ENCODE results near the gene FAM151B.
"Not testable (repeated sequence)": the region's sequence is repeated elsewhere in the genome, so short reads cannot be mapped to it uniquely, and the experiment has no call there.

Gene FAM151B

DNA sequence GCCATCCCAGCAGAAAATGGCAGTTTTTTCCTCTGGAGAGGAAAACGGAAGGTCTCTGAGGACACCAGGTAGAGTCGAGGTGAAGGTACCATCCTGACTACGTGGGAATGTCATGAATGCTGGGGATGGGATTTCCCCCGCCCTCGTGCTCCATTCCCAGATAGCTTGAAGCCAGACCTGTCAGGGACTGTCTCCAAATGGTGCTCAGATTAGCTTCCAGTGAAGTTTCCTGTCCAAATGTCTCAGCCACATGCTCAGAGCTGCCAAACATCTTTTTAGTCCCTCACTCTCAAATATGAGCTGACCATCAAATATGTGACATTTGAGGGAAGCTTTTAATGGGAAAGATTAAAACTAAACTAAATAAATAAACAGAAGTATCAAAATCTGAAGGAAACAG, 89.8 kb downstream of the FAM151B start:
- Histone ChIP-seq H3K36me3 (ENCODE audit: insufficient read depth, low read length) (no peaks in the 10 kb centered on the region), H3K4me3 (ENCODE audit: low read length) (no peak overlapping the region), H3K4me1 (ENCODE audit: insufficient read depth, low read length) (no peaks in the 10 kb centered on the region), H2AFZ (ENCODE audit: low read depth, low read length) (no peak overlapping the region), H3K9me3 (ENCODE audit: low read length) (peaks cover under 1% of the 10 kb centered on the region), H3K27me3 (ENCODE audit: insufficient read depth, low read length) (no peaks in the 10 kb centered on the region)

GRCh38 chr5:80579050-80579449, 91.2 kb downstream of the FAM151B start:
- no peak overlapping the region for H3K4me3 ChIP-seq (ENCODE audit: low read length)
- no peak overlapping the region for H2AFZ ChIP-seq (ENCODE audit: low read depth, low read length)
- no peaks in the 10 kb centered on the region for H3K9me3 ChIP-seq (ENCODE audit: low read length)
- H3K27me3 ChIP-seq (ENCODE audit: insufficient read depth, low read length): no peaks in the 10 kb centered on the region
- no peaks in the 10 kb centered on the region for H3K36me3 ChIP-seq (ENCODE audit: insufficient read depth, low read length)
- H3K4me1 ChIP-seq (ENCODE audit: insufficient read depth, low read length): no peaks in the 10 kb centered on the region

DNA sequence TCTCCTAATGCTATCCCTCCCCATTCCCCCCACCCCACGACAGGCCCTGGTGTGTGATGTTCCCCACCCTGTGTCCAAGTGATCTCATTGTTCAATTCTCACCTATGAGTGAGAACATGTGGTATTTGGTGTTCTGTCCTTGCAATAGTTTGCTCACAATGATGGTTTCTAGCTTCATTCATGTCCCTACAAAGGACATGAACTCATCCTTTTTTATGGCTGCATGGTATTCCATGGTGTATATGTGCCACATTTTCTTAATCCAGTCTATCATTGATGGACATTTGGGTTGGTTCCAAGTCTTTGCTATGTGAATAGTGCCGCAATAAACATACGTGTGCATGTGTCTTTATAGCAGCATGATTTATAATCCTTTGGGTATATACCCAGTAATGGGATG, 92.4 kb downstream of the FAM151B start:
- H3K4me3 ChIP-seq (ENCODE audit: low read length); H3K9me3 ChIP-seq (ENCODE audit: low read length); H3K36me3 ChIP-seq (ENCODE audit: insufficient read depth, low read length); H2AFZ ChIP-seq (ENCODE audit: low read depth, low read length); H3K4me1 ChIP-seq (ENCODE audit: insufficient read depth, low read length); H3K27me3 ChIP-seq (ENCODE audit: insufficient read depth, low read length): not testable (repeated sequence)

- Histone ChIP-seq H3K27me3 (ENCODE audit: insufficient read depth, low read length) (no peaks in the 10 kb centered on the region), H3K4me1 (ENCODE audit: insufficient read depth, low read length) (no peaks in the 10 kb centered on the region), H3K4me3 (ENCODE audit: low read length) (no peak overlapping the region), H3K9me3 (ENCODE audit: low read length) (no peaks in the 10 kb centered on the region), H3K36me3 (ENCODE audit: insufficient read depth, low read length) (no peaks in the 10 kb centered on the region), H2AFZ (ENCODE audit: low read depth, low read length) (no peak overlapping the region)
These were observed 96.9 kb downstream of the FAM151B start for GRCh38 chr5:80584770-80585169.

DNA sequence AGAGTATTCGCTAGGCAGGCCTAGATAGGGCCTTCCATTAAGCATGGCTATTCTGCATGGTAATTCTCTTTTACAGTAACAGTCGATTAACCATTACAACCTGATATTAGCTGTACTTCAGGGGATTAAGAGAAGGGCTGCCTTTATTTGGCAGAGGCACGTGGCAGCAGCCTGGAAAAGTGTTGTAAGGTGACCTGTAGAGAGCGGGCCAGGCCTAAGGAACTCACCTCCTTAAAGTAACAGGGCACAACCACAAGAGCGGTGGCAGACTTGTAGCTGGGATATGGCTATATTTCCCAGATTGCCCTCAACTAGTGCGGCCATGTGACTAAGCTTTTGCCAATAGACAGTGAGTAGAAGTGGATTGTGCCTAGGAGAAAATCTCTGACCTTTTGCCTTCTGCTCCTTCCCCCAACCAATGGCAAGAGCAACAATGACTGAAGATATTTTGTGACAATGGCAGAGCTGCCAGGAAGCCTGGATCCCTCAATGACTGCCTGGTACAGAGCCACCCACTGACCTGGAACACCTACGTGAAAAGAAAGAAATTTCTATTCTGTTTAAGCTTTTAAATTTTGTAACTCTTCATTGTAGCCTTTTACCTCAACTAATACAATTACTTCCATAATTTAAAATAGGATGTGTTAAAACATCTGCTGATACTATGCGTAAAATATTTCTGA, 101.1 kb downstream of the FAM151B start:
- Histone ChIP-seq H3K27me3 (ENCODE audit: insufficient read depth, low read length) (no peaks in the 10 kb centered on the region), H3K4me1 (ENCODE audit: insufficient read depth, low read length) (no peaks in the 10 kb centered on the region)

DNA sequence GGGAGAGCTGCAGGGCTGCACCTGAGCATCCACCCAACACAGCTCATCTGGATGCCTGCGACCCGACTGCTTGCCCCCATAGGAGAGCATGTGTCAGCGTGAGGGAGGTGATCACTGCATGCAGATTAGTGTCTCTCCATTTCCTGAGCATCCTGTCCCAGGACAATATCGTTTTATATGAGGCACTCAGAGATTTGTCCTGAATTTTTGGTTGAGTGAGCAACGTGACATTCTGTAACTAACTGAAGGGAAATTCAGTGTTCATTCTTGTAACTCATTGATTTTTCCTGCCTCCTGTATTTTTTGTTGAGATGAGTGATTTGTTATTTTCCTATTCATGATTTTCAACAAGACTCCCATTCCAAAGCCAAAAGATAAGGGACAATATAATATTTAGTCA, 102.9 kb downstream of the FAM151B start:
- Histone ChIP-seq H2AFZ (ENCODE audit: low read depth, low read length) (no peak overlapping the region), H3K36me3 (ENCODE audit: insufficient read depth, low read length) (no peaks in the 10 kb centered on the region), H3K4me1 (ENCODE audit: insufficient read depth, low read length) (peaks cover under 1% of the 10 kb centered on the region), H3K27me3 (ENCODE audit: insufficient read depth, low read length) (no peaks in the 10 kb centered on the region), H3K4me3 (ENCODE audit: low read length) (no peak overlapping the region), H3K9me3 (ENCODE audit: low read length) (no peaks in the 10 kb centered on the region)

More for the DNA sequence above, 101.1 kb downstream of the FAM151B start:
- Histone ChIP-seq H3K36me3 (ENCODE audit: insufficient read depth, low read length) (no peaks in the 10 kb centered on the region), H3K4me3 (ENCODE audit: low read length) (no peak overlapping the region), H3K9me3 (ENCODE audit: low read length) (no peaks in the 10 kb centered on the region), H2AFZ (ENCODE audit: low read depth, low read length) (no peak overlapping the region)

- Histone ChIP-seq H3K36me3 (ENCODE audit: insufficient read depth, low read length) (no peaks in the 10 kb centered on the region), H2AFZ (ENCODE audit: low read depth, low read length) (no peak overlapping the region), H3K4me3 (ENCODE audit: low read length) (no peak overlapping the region), H3K27me3 (ENCODE audit: insufficient read depth, low read length) (no peaks in the 10 kb centered on the region), H3K4me1 (ENCODE audit: insufficient read depth, low read length) (peaks cover 6% of the 10 kb centered on the region), H3K9me3 (ENCODE audit: low read length) (no peaks in the 10 kb centered on the region)
These were observed 103.5 kb downstream of the FAM151B start for GRCh38 chr5:80591352-80591751.

DNA sequence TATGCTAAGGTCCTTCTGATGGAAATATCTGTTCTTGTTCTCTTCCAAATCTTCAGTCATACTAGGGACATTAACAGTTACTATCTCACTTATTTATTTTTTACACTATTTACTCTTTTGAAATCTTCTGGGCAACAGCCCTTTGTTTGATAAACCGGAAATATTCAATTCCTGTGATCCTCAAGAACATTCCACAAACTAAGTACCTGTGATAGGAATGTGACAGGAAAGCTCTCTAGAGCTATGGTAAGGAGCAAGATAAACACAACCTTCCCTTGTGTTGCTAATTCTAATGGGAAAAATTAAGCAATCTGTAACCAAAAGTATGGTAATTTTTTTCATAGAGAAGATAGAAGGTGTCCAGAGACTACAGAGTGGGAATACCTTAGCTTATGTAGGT, 104.2 kb downstream of the FAM151B start:
- H3K4me3 ChIP-seq (ENCODE audit: low read length): no peak overlapping the region
- no peak overlapping the region for H2AFZ ChIP-seq (ENCODE audit: low read depth, low read length)
- no peaks in the 10 kb centered on the region for H3K9me3 ChIP-seq (ENCODE audit: low read length)
- H3K27me3 ChIP-seq (ENCODE audit: insufficient read depth, low read length): no peaks in the 10 kb centered on the region
- H3K36me3 ChIP-seq (ENCODE audit: insufficient read depth, low read length): no peaks in the 10 kb centered on the region
- H3K4me1 ChIP-seq (ENCODE audit: insufficient read depth, low read length): peaks cover 6% of the 10 kb centered on the region
